Measurements from ENCODE around the gene PROZ. TPM values are rescaled to one million over a fixed set of nuclear protein-coding genes. Genes with fewer than 3 reads are reported as not detected.

PROZ gene
- total and polyA plus RNA-seq, 2 of the 13 experiments (the other 11 are each of a cell fraction or from before 2014, with no cell fraction given): 5.6 to 22.5 TPM

DNA sequence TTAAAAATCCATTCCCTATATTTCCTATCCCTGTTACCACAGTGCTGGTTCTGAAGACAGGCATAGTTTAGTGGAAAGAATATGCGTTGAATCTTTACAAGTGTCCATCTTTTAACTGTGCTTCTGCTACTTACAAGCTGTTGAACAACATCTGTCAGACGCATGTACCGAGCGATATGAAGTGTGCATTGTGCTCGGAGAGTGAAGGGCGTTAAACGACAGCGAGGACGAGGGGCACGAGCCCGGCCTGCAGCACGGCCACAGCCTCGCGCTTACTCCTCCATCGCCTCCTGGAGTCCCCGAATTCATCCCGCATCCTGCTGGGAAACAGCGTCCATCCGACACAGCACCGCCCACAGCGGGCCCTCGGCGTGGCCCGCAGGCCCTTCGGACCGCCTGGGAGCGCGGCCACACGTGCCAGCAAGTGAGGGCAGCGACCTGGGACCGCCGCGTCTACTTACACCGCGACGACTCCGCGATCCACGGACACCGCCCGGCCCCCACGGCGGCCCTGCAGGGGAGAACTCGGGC, 49.5 kb downstream of the PROZ start (continued):
- TF ChIP-seq, protein P1, sequence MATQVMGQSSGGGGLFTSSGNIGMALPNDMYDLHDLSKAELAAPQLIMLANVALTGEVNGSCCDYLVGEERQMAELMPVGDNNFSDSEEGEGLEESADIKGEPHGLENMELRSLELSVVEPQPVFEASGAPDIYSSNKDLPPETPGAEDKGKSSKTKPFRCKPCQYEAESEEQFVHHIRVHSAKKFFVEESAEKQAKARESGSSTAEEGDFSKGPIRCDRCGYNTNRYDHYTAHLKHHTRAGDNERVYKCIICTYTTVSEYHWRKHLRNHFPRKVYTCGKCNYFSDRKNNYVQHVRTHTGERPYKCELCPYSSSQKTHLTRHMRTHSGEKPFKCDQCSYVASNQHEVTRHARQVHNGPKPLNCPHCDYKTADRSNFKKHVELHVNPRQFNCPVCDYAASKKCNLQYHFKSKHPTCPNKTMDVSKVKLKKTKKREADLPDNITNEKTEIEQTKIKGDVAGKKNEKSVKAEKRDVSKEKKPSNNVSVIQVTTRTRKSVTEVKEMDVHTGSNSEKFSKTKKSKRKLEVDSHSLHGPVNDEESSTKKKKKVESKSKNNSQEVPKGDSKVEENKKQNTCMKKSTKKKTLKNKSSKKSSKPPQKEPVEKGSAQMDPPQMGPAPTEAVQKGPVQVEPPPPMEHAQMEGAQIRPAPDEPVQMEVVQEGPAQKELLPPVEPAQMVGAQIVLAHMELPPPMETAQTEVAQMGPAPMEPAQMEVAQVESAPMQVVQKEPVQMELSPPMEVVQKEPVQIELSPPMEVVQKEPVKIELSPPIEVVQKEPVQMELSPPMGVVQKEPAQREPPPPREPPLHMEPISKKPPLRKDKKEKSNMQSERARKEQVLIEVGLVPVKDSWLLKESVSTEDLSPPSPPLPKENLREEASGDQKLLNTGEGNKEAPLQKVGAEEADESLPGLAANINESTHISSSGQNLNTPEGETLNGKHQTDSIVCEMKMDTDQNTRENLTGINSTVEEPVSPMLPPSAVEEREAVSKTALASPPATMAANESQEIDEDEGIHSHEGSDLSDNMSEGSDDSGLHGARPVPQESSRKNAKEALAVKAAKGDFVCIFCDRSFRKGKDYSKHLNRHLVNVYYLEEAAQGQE (IDR thresholded peaks at IDR 0.05; ENCODE audit: borderline replicate concordance in 1 of 2, low read depth in 1 of 2, low read length in 2 of 2): no peak
- TF ChIP-seq HMGA1 (CRISPR knock-in tag; conservative IDR thresholded peaks at IDR 0.05) (no peak), TOE1 (CRISPR knock-in tag; IDR thresholded peaks at IDR 0.05) (no peak), JARID2 (CRISPR knock-in tag; IDR thresholded peaks at IDR 0.05; ENCODE audit: insufficient replicate concordance) (no peak), TCF12 (IDR thresholded peaks at IDR 0.05) (no peak), TCF12 (CRISPR knock-in tag; IDR thresholded peaks at IDR 0.05) (no peak), ZNF34 (CRISPR knock-in tag; IDR thresholded peaks at IDR 0.05; ENCODE audit: borderline replicate concordance) (peak; percentile 83; the same call in 1 of the 2 replicates), POLR2A (IDR thresholded peaks at IDR 0.05; ENCODE audit: insufficient read depth in 1 of 2, low read depth in 2 of 2, low read length in 2 of 2) (no peak; a peak in 1 of 4 replicates), NFYC (CRISPR knock-in tag; IDR thresholded peaks at IDR 0.05) (no peak), MZF1 (CRISPR knock-in tag; IDR thresholded peaks at IDR 0.05; ENCODE audit: borderline replicate concordance) (no peak), ATF1 (CRISPR knock-in tag; IDR thresholded peaks at IDR 0.05) (no peak), ZNF569 (CRISPR knock-in tag; IDR thresholded peaks at IDR 0.05; ENCODE audit: borderline replicate concordance) (no peak), NONO (IDR thresholded peaks at IDR 0.05) (no peak), NONO (CRISPR knock-in tag; conservative IDR thresholded peaks at IDR 0.05) (no peak), KDM1A (CRISPR knock-in tag; IDR thresholded peaks at IDR 0.05) (no peak), AGO2 (optimal IDR thresholded peaks at IDR 0.05; ENCODE audit: low read depth, low read length) (no peak)
- TF ChIP-seq, protein P2, sequence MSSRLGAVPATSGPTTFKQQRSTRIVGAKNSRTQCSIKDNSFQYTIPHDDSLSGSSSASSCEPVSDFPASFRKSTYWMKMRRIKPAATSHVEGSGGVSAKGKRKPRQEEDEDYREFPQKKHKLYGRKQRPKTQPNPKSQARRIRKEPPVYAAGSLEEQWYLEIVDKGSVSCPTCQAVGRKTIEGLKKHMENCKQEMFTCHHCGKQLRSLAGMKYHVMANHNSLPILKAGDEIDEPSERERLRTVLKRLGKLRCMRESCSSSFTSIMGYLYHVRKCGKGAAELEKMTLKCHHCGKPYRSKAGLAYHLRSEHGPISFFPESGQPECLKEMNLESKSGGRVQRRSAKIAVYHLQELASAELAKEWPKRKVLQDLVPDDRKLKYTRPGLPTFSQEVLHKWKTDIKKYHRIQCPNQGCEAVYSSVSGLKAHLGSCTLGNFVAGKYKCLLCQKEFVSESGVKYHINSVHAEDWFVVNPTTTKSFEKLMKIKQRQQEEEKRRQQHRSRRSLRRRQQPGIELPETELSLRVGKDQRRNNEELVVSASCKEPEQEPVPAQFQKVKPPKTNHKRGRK (CRISPR knock-in tag; IDR thresholded peaks at IDR 0.05): 0 out of 2 replicates have a peak, but pooled peaks have one; percentile 14
- TF ChIP-seq, protein P3, sequence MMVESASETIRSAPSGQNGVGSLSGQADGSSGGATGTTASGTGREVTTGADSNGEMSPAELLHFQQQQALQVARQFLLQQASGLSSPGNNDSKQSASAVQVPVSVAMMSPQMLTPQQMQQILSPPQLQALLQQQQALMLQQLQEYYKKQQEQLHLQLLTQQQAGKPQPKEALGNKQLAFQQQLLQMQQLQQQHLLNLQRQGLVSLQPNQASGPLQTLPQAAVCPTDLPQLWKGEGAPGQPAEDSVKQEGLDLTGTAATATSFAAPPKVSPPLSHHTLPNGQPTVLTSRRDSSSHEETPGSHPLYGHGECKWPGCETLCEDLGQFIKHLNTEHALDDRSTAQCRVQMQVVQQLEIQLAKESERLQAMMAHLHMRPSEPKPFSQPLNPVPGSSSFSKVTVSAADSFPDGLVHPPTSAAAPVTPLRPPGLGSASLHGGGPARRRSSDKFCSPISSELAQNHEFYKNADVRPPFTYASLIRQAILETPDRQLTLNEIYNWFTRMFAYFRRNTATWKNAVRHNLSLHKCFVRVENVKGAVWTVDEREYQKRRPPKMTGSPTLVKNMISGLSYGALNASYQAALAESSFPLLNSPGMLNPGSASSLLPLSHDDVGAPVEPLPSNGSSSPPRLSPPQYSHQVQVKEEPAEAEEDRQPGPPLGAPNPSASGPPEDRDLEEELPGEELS (CRISPR knock-in tag; IDR thresholded peaks at IDR 0.05): no peak
- TF ChIP-seq, protein P4, sequence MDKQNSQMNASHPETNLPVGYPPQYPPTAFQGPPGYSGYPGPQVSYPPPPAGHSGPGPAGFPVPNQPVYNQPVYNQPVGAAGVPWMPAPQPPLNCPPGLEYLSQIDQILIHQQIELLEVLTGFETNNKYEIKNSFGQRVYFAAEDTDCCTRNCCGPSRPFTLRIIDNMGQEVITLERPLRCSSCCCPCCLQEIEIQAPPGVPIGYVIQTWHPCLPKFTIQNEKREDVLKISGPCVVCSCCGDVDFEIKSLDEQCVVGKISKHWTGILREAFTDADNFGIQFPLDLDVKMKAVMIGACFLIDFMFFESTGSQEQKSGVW (CRISPR knock-in tag; IDR thresholded peaks at IDR 0.05; ENCODE audit: borderline replicate concordance): 0 out of 2 replicates have a peak, but pooled peaks have one; percentile 75

Measured in HepG2 (cell line).